ENCODE data around the gene STAG2. TPM values are rescaled to one million over a fixed set of nuclear protein-coding genes. Genes with fewer than 3 reads are reported as not detected.

The STAG2 gene
- total RNA-seq, 1 experiment from 2014 or later, result 92.1 TPM

DNA sequence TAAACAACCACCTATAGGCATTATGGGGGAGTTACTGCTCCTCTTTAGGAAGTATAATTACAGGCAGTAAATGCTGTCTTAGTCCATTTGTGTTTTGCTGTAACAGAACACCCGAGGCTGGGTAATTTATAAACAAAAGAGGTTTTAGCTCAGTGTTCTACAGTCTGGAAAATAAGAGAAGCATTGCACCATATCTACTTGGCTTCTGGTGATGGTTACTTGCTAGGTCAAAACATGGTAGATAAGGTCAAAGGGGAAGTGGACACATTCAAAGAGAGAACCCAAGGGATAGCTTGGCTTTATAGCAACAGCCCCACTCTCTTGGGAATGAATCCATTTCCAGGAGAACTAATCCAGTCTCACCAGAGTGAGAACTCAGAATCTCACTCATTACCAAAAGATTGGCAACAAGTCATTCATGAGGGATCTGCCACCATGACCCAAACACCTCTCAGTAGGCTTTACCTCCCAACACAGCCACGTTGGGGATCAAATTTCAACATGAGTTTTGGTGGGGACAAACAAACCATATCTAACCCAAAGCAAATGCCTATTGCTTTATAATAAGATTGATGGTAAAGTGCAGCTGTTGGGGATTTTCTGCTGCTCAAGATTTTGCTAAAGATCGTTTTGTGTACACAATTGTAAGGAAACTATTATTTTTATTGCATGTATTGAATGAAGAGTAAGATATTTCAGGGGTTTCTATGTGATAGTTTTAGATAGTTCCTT, 32.6 kb downstream of the STAG2 start:
- TF ChIP-seq EZH2phosphoT487 (IDR thresholded peaks at IDR 0.05; ENCODE audit: borderline replicate concordance, low read length), result no peak
- TF ChIP-seq EZH2 (IDR thresholded peaks at IDR 0.05; ENCODE audit: low read length, unreplicated experiment), result no peak
- TF ChIP-seq, protein P1, sequence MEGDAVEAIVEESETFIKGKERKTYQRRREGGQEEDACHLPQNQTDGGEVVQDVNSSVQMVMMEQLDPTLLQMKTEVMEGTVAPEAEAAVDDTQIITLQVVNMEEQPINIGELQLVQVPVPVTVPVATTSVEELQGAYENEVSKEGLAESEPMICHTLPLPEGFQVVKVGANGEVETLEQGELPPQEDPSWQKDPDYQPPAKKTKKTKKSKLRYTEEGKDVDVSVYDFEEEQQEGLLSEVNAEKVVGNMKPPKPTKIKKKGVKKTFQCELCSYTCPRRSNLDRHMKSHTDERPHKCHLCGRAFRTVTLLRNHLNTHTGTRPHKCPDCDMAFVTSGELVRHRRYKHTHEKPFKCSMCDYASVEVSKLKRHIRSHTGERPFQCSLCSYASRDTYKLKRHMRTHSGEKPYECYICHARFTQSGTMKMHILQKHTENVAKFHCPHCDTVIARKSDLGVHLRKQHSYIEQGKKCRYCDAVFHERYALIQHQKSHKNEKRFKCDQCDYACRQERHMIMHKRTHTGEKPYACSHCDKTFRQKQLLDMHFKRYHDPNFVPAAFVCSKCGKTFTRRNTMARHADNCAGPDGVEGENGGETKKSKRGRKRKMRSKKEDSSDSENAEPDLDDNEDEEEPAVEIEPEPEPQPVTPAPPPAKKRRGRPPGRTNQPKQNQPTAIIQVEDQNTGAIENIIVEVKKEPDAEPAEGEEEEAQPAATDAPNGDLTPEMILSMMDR (conservative IDR thresholded peaks at IDR 0.05; ENCODE audit: low read depth, low read length), result no peak
- H3K36me3 ChIP-seq (ENCODE audit: low read depth, low read length), result no peaks in the 10 kb centered on the region
- no peak overlapping the region for H2AFZ ChIP-seq (ENCODE audit: low read length)
- no peak overlapping the region for H3K4me3 ChIP-seq (ENCODE audit: low read length)
- no peak overlapping the region for H3K9ac ChIP-seq (ENCODE audit: low read length)
- no peaks in the 10 kb centered on the region for H3K27me3 ChIP-seq (ENCODE audit: low read length)
- H3K27ac ChIP-seq (ENCODE audit: low read length), result peak overlapping the region; percentile 29
- H3K79me2 ChIP-seq (ENCODE audit: low read length), result peaks cover 94% of the 10 kb centered on the region
- H3K4me1 ChIP-seq (ENCODE audit: insufficient read depth, low read length), result peaks cover 21% of the 10 kb centered on the region
- peak overlapping the region; percentile 31 for H3K4me2 ChIP-seq (ENCODE audit: low read length)
- ChIA-PET CTCF (interaction anchor here (0.6 kb wide), 1 partner anchor 113 kb away, joined by 8 read pairs; no protein-coding TSS in a partner anchor), POLR2A (ENCODE audit: unreplicated experiment) (no interaction called here)
- DNase-seq, result no peak
- ATAC-seq, result no peak
- no peaks in the 10 kb centered on the region for H3K9me3 ChIP-seq (ENCODE audit: low read length)
- intact Hi-C loops (cut with micrococcal nuclease), result no loop called here
- no peaks in the 10 kb centered on the region for H3F3A ChIP-seq (ENCODE audit: low read length, unreplicated experiment)
- no peaks in the 10 kb centered on the region for H3K9me2 ChIP-seq (replicated peaks; ENCODE audit: low read length)
- no TSS peak for BruUV-seq (replicated peaks)
- peaks cover 14% of the 10 kb centered on the region for H4K20me1 ChIP-seq (ENCODE audit: low read length)

DNA sequence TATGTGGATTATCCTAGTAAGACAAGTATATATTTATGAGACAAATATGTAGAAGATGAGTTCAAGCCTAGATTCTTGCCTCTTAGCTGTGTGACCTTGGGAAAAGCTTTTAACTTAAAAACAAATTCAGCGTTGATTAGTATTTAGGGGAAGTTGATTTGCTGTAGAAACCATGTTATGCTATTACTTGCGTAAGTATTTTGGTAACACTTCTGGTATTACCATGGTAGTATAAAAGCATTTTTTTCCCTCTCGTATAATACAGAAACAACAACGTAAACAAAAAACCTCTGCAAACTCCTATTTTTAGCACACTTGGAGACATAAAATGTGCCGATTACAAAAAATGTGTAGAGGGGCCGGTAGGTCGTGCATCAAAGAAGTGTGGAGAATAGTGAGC, 33.2 kb downstream of the STAG2 start:
- Histone ChIP-seq H3K4me3 (ENCODE audit: low read length) (no peak overlapping the region), H3K27me3 (ENCODE audit: low read length) (no peaks in the 10 kb centered on the region), H3K9me3 (ENCODE audit: low read length) (no peaks in the 10 kb centered on the region), H3K27ac (ENCODE audit: low read length) (no peak overlapping the region), H2AFZ (ENCODE audit: low read length) (no peak overlapping the region), H3F3A (ENCODE audit: low read length, unreplicated experiment) (no peaks in the 10 kb centered on the region), H3K9ac (ENCODE audit: low read length) (no peak overlapping the region), H4K20me1 (ENCODE audit: low read length) (peaks cover 13% of the 10 kb centered on the region), H3K36me3 (ENCODE audit: low read depth, low read length) (no peaks in the 10 kb centered on the region), H3K4me2 (ENCODE audit: low read length) (no peak overlapping the region), H3K9me2 (replicated peaks; ENCODE audit: low read length) (no peaks in the 10 kb centered on the region), H3K79me2 (ENCODE audit: low read length) (peaks cover 96% of the 10 kb centered on the region), H3K4me1 (ENCODE audit: insufficient read depth, low read length) (peaks cover 20% of the 10 kb centered on the region)
- intact Hi-C loops (cut with micrococcal nuclease), result no loop called here
- ATAC-seq (no peak), DNase-seq (no peak)
- BruUV-seq (replicated peaks), result no TSS peak
- POLR2A ChIA-PET (ENCODE audit: unreplicated experiment), result no interaction called here
- CTCF ChIA-PET, result no interaction called here
- TF ChIP-seq EZH2 (IDR thresholded peaks at IDR 0.05; ENCODE audit: low read length, unreplicated experiment) (no peak), EZH2phosphoT487 (IDR thresholded peaks at IDR 0.05; ENCODE audit: borderline replicate concordance, low read length) (no peak)
- TF ChIP-seq, protein P1 (conservative IDR thresholded peaks at IDR 0.05; ENCODE audit: low read depth, low read length), result no peak

DNA sequence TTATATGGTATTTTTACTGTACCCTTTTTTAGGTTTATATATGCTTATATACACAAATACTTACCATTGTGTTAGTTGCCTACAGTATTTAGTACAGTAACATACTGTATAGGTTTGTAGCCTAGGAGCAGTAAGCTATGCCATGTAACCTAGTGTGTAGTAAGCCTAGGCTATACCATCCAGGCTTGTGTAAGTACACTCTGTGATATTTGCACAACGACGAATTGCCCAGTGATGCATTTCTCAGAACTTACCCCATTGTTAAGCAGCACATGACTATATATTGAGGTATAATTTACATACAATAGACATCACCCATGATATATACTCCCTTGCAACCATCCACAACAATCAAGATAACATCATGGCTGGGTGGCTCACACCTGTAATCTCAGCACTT, 40.1 kb downstream of the STAG2 start:
- Histone ChIP-seq H3K36me3 (ENCODE audit: low read depth, low read length) (no peaks in the 10 kb centered on the region), H3K27me3 (ENCODE audit: low read length) (no peaks in the 10 kb centered on the region), H3K9me2 (replicated peaks; ENCODE audit: low read length) (no peaks in the 10 kb centered on the region), H3K4me2 (ENCODE audit: low read length) (no peak overlapping the region), H4K20me1 (ENCODE audit: low read length) (0 out of 2 replicates have a peak, but pooled peaks cover 10% of the 10 kb centered on the region), H3F3A (ENCODE audit: low read length, unreplicated experiment) (no peaks in the 10 kb centered on the region), H2AFZ (ENCODE audit: low read length) (no peak overlapping the region), H3K9ac (ENCODE audit: low read length) (no peak overlapping the region), H3K27ac (ENCODE audit: low read length) (peak overlapping the region; percentile 34; the same call in 1 of the 2 replicates), H3K4me3 (ENCODE audit: low read length) (no peak overlapping the region), H3K79me2 (ENCODE audit: low read length) (peaks cover 92% of the 10 kb centered on the region), H3K4me1 (ENCODE audit: insufficient read depth, low read length) (peaks cover 7% of the 10 kb centered on the region; the same call in 1 of the 2 replicates), H3K9me3 (ENCODE audit: low read length) (no peaks in the 10 kb centered on the region)
- TF ChIP-seq, protein P1 (conservative IDR thresholded peaks at IDR 0.05; ENCODE audit: low read depth, low read length), result no peak
- TF ChIP-seq EZH2 (IDR thresholded peaks at IDR 0.05; ENCODE audit: low read length, unreplicated experiment) (no peak), EZH2phosphoT487 (IDR thresholded peaks at IDR 0.05; ENCODE audit: borderline replicate concordance, low read length) (no peak)
- ChIA-PET POLR2A (ENCODE audit: unreplicated experiment) (no interaction called here), CTCF (no interaction called here)
- ATAC-seq, result peak; percentile 89
- DNase-seq, result peak; percentile 63
- BruUV-seq (replicated peaks), result no TSS peak
- intact Hi-C loops (cut with micrococcal nuclease), result no loop called here
